HepG2 (cell line): ENCODE results near the gene FGD4.

Experiments used
- FOXA1 ChIP-seq, 2 experiments: fragments of 450-650 bp in 1 of 2; sonication (generic) in 1 of 2; formaldehyde crosslinking in 1 of 2; IDR thresholded peaks; 2 replicates each; pipeline versions ENCODE4 v1.4.0 to v1.6.1; 2016 to 2020; ENCODE audit warnings: missing genetic modification reagents in 1 of 2
- KMT2B ChIP-seq: IDR thresholded peaks from 2 replicates; pipeline ENCODE4 v1.6.1; 2016; ENCODE audit warnings: missing genetic modification reagents, missing compliant biosample characterization
- TCF12 ChIP-seq, 2 experiments: fragments of 450-650 bp in 1 of 2; sonication (generic) in 1 of 2; formaldehyde crosslinking in 1 of 2; IDR thresholded peaks; 2 replicates each; pipeline versions ENCODE4 v1.6.1 to v1.8.0; 2017 to 2022; ENCODE audit warnings: antibody characterized with exemption in 1 of 2, mild to moderate bottlenecking in 1 of 2, missing genetic modification reagents in 1 of 2, moderate library complexity in 1 of 2

DNA sequence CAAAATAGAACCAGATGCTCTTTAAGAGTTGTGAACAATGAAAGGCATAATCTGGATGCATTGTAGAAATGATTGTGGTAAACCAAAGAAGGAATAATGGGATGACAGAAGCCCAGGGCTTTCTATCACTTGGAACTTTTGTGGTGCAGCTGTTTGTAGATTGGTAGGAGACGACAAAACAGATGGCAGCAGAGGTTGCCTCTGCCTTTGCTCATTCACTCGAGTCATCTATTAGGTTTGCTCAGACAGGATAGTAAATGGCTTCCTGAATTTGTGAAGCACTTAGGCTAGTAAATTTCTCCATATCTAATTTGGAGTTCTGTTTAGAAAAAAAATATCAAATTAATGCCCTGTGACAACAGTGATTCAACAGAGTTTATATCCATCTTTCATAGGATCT lies 78.4 kb downstream of the FGD4 start:
- no peak for TF ChIP-seq FOXA1 (IDR thresholded peaks at IDR 0.05)
- no peak for TF ChIP-seq FOXA1 (CRISPR knock-in tag; IDR thresholded peaks at IDR 0.05)
- TF ChIP-seq TCF12 (IDR thresholded peaks at IDR 0.05): no peak
- no peak for TF ChIP-seq TCF12 (CRISPR knock-in tag; IDR thresholded peaks at IDR 0.05)
- no peak for TF ChIP-seq KMT2B (CRISPR knock-in tag)
